ENCODE results near the gene SFI1.

The SFI1 gene

DNA sequence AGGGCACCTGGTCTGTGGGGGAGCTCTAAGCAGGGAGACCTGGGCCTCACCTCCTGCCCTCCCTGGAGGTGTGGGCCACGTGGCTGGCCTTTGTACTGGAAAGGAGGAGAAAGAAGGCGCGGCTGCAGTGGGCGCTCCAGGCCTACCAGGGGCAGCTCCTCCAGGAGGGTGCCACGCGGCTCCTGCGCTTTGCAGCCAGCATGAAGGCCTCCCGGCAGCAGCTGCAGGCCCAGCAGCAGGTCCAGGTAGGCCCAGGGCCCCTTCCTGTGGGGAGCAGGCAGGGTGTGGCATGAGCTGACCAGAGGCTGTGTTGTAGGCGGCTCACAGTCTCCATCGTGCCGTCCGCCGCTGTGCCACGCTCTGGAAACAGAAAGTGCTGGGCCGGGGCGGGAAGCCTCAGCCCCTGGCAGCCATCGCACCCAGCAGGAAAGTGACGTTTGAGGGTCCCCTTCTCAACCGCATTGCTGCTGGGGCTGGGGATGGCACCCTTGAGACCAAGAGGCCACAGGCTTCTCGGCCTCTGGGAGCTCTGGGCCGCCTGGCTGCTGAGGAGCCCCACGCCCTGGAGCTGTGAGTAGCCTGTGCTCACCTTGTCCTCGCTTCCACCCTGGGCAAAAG lies 117.1 kb downstream of the SFI1 start:
- TF ChIP-seq, protein P1, sequence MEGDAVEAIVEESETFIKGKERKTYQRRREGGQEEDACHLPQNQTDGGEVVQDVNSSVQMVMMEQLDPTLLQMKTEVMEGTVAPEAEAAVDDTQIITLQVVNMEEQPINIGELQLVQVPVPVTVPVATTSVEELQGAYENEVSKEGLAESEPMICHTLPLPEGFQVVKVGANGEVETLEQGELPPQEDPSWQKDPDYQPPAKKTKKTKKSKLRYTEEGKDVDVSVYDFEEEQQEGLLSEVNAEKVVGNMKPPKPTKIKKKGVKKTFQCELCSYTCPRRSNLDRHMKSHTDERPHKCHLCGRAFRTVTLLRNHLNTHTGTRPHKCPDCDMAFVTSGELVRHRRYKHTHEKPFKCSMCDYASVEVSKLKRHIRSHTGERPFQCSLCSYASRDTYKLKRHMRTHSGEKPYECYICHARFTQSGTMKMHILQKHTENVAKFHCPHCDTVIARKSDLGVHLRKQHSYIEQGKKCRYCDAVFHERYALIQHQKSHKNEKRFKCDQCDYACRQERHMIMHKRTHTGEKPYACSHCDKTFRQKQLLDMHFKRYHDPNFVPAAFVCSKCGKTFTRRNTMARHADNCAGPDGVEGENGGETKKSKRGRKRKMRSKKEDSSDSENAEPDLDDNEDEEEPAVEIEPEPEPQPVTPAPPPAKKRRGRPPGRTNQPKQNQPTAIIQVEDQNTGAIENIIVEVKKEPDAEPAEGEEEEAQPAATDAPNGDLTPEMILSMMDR (IDR thresholded peaks at IDR 0.05; ENCODE audit: low read depth, low read length, missing control alignments) = no peak
- no peak overlapping the region for H3K4me3 ChIP-seq (ENCODE audit: low read depth, low read length)
- no peak for DNase-seq (ENCODE audit: low read depth)

- TF ChIP-seq, protein P1 (IDR thresholded peaks at IDR 0.05; ENCODE audit: low read depth, low read length, missing control alignments) = no peak
- DNase-seq (ENCODE audit: low read depth) = no peak
These were observed 117.6 kb downstream of the SFI1 start for GRCh38 chr22:31613904-31614296.

DNA sequence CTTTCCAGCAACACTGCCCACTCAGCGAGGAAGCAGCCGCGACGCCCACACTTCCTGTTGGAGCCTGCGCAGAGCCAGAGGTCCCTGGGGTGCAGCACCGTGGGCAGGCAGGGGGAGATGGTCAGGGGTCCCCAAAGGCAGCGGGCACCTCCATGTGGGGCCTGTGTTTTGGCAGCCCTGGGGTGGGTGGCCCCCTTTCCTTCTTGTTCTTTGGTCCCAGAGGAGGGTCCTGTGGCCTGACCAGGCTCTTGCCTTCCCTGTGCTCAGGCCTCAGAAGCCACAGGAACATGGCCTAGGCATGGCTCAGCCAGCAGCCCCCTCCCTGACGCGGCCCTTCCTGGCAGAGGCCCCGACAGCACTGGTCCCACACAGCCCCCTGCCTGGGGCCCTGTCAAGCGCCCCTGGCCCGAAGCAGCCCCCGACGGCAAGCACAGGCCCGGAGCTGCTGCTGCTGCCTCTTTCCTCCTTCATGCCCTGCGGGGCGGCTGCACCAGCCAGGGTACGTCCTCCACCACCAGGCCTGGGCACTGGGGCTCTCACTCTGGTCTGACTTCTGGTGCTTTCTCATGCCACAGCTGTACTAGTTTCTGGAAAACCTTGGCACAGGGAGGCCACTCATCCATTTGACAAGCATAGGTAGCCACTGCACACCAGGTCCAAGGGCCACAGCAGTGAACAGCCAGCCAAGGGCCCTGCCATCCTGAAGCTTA lies 118.6 kb downstream of the SFI1 start:
- no peak overlapping the region for H3K4me3 ChIP-seq (ENCODE audit: low read depth, low read length)
- TF ChIP-seq, protein P1 (IDR thresholded peaks at IDR 0.05; ENCODE audit: low read depth, low read length, missing control alignments) = no peak
- no peak for DNase-seq (ENCODE audit: low read depth)

More at GRCh38 chr22:31613904-31614296, 117.6 kb downstream of the SFI1 start:
- no peak overlapping the region for H3K4me3 ChIP-seq (ENCODE audit: low read depth, low read length)

GRCh38 chr22:31615491-31615860 lies 119.1 kb downstream of the SFI1 start:
- TF ChIP-seq, protein P1 (IDR thresholded peaks at IDR 0.05; ENCODE audit: low read depth, low read length, missing control alignments) = no peak
- H3K4me3 ChIP-seq (ENCODE audit: low read depth, low read length) = no peak overlapping the region
- no peak for DNase-seq (ENCODE audit: low read depth)

DNA sequence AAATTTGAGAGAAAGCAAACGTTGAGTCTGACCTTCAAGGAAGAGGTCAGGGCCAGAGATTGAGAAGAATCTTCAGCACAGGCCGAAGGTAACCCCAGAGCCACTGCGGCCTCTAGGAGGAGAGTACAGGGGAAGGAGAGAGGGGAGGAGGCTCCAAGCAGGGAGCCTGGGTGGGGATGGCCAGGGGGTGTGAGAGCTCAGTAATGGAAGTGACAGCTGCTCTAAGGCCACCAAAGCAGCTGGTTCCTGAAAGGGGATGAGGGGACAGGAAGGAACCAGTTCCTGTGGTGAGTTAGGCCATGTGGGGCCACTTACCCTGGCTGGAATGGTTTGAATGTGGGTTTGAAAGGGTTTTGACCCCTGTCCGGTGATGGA lies 119.6 kb downstream of the SFI1 start:
- TF ChIP-seq, protein P1 (IDR thresholded peaks at IDR 0.05; ENCODE audit: low read depth, low read length, missing control alignments) = no peak
- no peak for DNase-seq (ENCODE audit: low read depth)
- H3K4me3 ChIP-seq (ENCODE audit: low read depth, low read length) = no peak overlapping the region

DNA sequence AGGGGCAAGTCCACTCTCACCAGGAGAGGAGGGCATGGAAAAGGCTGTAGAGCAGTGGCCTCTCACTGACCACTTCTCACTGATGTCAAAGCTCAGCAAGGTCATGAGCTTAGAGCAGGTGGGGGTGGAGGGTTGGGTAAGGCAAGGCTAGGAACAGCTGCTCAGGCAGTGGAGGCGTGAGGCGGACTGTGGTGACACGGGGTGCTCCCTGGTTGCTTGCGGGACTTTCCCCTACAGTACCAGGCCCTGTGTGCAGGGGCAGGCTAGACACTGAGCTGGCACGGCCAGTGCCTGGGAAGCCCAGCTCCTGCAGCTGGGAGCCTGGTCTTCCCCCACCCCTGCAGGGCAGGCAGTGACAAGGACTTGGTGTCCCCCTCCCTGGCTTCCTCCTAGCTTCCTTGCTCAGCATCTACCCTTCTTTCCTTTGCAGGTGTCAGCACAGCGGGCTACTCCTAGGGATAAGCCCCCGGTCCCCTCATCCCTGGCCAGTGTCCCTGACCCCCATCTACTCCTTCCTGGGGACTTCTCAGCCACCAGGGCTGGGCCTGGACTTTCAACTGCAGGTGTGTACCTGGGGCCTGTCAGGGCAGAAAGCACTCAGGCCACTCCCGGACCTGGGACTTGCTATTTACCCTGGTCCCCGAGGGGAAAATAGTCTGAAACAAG lies 120.1 kb downstream of the SFI1 start:
- no peak for DNase-seq (ENCODE audit: low read depth)

More for the DNA sequence above, 120.1 kb downstream of the SFI1 start:
- TF ChIP-seq, protein P1 (IDR thresholded peaks at IDR 0.05; ENCODE audit: low read depth, low read length, missing control alignments) = no peak
- no peak overlapping the region for H3K4me3 ChIP-seq (ENCODE audit: low read depth, low read length)
